ENCODE data around the gene ASXL2. TPM values are rescaled to one million over a fixed set of nuclear protein-coding genes. Genes with fewer than 3 reads are reported as not detected.

ASXL2 gene
- total RNA-seq, 1 experiment from 2014 or later, result 34.0 TPM

DNA sequence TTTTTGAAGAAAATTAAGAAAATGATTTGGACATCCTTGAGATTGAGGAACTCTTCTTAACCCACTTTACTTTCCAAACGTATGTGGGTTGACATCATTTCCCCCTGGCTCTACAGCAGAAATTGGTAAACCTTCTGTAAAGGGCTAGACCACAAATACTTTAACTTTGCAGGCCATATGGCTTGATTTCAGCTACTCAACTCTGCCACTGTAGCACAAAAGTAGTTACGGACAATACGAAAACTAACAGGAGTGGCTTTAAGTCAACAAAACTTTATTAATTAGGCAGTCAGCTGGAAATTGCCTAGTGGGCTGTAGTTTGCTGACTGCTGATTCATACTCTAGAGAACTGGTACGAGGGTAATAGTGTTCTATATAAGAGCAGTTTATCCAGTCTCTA, 121.8 kb downstream of the ASXL2 start:
- Mint-ChIP-seq H3K36me3 (ENCODE audit: insufficient read depth, unreplicated experiment) (peaks cover 61% of the 10 kb centered on the region), H3K4me1 (ENCODE audit: insufficient read depth, unreplicated experiment) (no peaks in the 10 kb centered on the region), H3K9me3 (ENCODE audit: unreplicated experiment) (no peaks in the 10 kb centered on the region), H3K27me3 (ENCODE audit: insufficient read depth, unreplicated experiment) (no peaks in the 10 kb centered on the region), H3K27ac (ENCODE audit: low read depth, unreplicated experiment) (no peak overlapping the region), H3K4me3 (ENCODE audit: unreplicated experiment) (no peak overlapping the region)
- intact Hi-C loops (cut with micrococcal nuclease), result no loop called here
- ChIA-PET POLR2A (no interaction called here), CTCF (no interaction called here)
- no peak for DNase-seq (ENCODE audit: unreplicated experiment)
- BruUV-seq (replicated peaks), result no TSS peak
- TF ChIP-seq, protein P1, sequence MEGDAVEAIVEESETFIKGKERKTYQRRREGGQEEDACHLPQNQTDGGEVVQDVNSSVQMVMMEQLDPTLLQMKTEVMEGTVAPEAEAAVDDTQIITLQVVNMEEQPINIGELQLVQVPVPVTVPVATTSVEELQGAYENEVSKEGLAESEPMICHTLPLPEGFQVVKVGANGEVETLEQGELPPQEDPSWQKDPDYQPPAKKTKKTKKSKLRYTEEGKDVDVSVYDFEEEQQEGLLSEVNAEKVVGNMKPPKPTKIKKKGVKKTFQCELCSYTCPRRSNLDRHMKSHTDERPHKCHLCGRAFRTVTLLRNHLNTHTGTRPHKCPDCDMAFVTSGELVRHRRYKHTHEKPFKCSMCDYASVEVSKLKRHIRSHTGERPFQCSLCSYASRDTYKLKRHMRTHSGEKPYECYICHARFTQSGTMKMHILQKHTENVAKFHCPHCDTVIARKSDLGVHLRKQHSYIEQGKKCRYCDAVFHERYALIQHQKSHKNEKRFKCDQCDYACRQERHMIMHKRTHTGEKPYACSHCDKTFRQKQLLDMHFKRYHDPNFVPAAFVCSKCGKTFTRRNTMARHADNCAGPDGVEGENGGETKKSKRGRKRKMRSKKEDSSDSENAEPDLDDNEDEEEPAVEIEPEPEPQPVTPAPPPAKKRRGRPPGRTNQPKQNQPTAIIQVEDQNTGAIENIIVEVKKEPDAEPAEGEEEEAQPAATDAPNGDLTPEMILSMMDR (IDR thresholded peaks at IDR 0.05; ENCODE audit: unreplicated experiment), result no peak

DNA sequence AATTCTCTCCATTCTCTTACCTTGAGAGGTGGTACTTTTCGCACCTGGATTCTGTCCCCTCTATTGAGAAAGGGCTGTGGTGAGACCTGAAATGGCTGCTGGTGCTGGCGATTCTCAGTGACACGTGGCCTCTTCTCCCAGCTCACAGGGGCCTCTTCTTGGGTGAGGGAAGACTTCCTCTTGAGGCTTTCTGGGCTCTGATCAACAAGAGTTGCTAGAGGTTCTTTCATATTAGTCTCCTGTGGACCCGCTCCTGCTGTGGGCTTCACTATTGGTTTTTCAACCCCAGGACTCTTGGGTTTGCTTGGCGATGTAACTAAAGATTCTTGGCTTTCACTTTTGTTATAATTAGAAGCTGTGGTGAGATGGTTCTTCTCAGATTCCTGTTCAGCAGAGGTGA, 128.6 kb downstream of the ASXL2 start:
- Mint-ChIP-seq H3K27ac (ENCODE audit: low read depth, unreplicated experiment) (no peak overlapping the region), H3K27me3 (ENCODE audit: insufficient read depth, unreplicated experiment) (no peaks in the 10 kb centered on the region), H3K36me3 (ENCODE audit: insufficient read depth, unreplicated experiment) (peaks cover 65% of the 10 kb centered on the region), H3K9me3 (ENCODE audit: unreplicated experiment) (no peaks in the 10 kb centered on the region), H3K4me1 (ENCODE audit: insufficient read depth, unreplicated experiment) (no peaks in the 10 kb centered on the region), H3K4me3 (ENCODE audit: unreplicated experiment) (no peak overlapping the region)
- ChIA-PET CTCF (interaction anchor here (0.5 kb wide), 1 partner anchor 419 kb away, joined by 3 read pairs; no protein-coding TSS in a partner anchor), POLR2A (no interaction called here)
- DNase-seq (ENCODE audit: unreplicated experiment), result no peak
- no TSS peak for BruUV-seq (replicated peaks)
- intact Hi-C loops (cut with micrococcal nuclease), result no loop called here
- TF ChIP-seq, protein P1 (IDR thresholded peaks at IDR 0.05; ENCODE audit: unreplicated experiment), result no peak

DNA sequence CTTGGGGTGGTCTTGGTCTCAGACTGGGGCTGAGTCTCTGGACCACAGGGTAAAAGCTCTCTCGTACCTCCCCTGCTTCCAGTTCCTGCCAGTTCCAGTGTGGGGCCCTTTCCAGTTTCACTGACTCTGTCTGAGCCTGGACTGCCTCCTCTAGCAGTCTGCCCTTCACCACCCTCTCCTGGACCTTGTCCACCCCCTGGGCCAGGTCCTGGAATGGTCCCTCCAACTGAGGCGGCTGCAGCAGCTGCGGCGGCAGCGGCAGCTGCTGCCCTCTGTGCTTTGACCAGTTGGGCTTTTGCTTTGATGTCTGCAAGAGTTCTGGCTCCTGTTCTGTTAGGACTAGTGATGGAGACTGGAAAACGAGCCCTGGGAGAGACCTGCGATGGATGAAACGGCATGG, 134.2 kb downstream of the ASXL2 start:
- Mint-ChIP-seq H3K36me3 (ENCODE audit: insufficient read depth, unreplicated experiment) (peaks cover 53% of the 10 kb centered on the region), H3K27me3 (ENCODE audit: insufficient read depth, unreplicated experiment) (no peaks in the 10 kb centered on the region), H3K4me1 (ENCODE audit: insufficient read depth, unreplicated experiment) (no peaks in the 10 kb centered on the region), H3K27ac (ENCODE audit: low read depth, unreplicated experiment) (no peak overlapping the region), H3K4me3 (ENCODE audit: unreplicated experiment) (no peak overlapping the region), H3K9me3 (ENCODE audit: unreplicated experiment) (no peaks in the 10 kb centered on the region)
- intact Hi-C loops (cut with micrococcal nuclease), result no loop called here
- BruUV-seq (replicated peaks), result no TSS peak
- CTCF ChIA-PET, result no interaction called here
- no peak for DNase-seq (ENCODE audit: unreplicated experiment)
- POLR2A ChIA-PET, result no interaction called here
- TF ChIP-seq, protein P1 (IDR thresholded peaks at IDR 0.05; ENCODE audit: unreplicated experiment), result no peak

DNA sequence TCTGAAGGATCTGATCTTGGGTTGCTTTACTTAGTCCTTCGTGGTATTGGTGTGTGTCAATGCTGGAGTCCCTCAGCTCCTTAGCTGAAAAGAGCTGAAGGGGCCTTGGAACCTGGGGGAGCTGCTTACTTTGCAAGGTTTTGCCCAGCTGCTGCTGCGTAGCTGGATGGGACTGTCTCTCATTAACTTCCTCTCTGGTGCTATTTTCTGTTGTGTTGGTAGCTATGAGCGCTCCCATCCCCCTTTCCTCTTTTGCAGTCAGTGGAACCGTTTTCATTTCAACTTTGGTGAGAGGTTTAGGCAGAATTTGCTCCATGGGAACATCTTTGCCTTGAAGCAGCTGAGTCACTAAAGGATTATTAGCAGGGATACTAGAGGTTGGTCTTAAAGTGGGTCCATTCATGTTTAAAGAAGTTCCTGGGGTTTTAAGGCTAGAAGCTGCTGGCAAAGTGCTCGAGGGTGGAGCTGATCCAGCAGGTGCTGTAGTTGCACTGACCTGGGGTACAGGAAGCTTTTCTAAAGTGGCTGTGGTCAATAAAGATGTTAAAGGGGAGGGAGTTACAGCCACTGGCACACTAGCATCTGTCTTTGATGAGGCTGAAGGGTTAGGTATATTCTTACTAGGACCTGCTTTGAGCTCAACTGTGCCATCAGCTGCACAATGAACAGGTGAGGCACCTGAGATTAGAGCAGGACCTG, 135.0 kb downstream of the ASXL2 start:
- no peak overlapping the region for H3K4me3 Mint-ChIP-seq (ENCODE audit: unreplicated experiment)
- ChIA-PET POLR2A (interaction anchor here (0.9 to 1.5 kb wide), 2 partner anchors 8 to 9 kb away, joined by 3 to 7 read pairs; no protein-coding TSS in a partner anchor), CTCF (interaction anchor here (0.5 kb wide), 1 partner anchor 175 kb away, joined by 3 read pairs; no protein-coding TSS in a partner anchor)
- no peaks in the 10 kb centered on the region for H3K4me1 Mint-ChIP-seq (ENCODE audit: insufficient read depth, unreplicated experiment)
- TF ChIP-seq, protein P1 (IDR thresholded peaks at IDR 0.05; ENCODE audit: unreplicated experiment), result no peak
- H3K27me3 Mint-ChIP-seq (ENCODE audit: insufficient read depth, unreplicated experiment), result no peaks in the 10 kb centered on the region
- no TSS peak for BruUV-seq (replicated peaks)
- H3K9me3 Mint-ChIP-seq (ENCODE audit: unreplicated experiment), result no peaks in the 10 kb centered on the region
- intact Hi-C loops (cut with micrococcal nuclease), result no loop called here
- peaks cover 50% of the 10 kb centered on the region for H3K36me3 Mint-ChIP-seq (ENCODE audit: insufficient read depth, unreplicated experiment)
- H3K27ac Mint-ChIP-seq (ENCODE audit: low read depth, unreplicated experiment), result no peak overlapping the region
- DNase-seq (ENCODE audit: unreplicated experiment), result no peak
